Measurements from ENCODE around the gene CCDC85B. TPM values are rescaled to one million over a fixed set of nuclear protein-coding genes. Genes with fewer than 3 reads are reported as not detected.

CCDC85B gene
- total RNA-seq, 2 experiments from 2014 or later = 68.8 to 72.4 TPM

DNA sequence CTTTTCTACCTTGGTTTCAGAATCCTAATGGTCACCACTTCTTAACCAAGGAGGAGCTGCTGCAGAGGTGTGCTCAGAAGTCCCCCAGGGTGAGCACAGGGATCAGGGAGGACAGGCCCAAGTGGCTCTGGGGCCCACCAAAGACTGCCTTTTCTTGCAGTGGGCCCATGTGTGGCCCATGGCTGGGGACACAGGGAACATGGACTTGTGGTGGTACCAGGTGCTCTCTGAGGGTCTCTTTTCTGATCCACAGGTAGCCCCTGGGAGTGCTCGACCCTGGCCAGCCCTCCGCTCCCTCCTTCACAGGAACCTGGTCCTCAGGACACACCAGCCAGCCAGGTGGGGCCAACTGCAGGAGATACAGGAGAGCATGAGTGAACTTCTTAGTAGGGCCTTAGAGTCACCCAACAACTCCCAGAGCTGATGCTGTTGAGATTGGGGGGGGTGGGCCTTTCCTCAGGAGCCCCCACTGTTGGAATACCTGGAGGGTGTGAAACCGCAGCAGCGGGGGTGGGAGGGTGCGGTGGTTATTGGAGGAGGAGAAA lies 28.2 kb upstream of the CCDC85B start:
- H3K36me3 Mint-ChIP-seq (ENCODE audit: low read depth) = peaks cover 43% of the 10 kb centered on the region
- peak overlapping the region; percentile 51 for H3K27ac Mint-ChIP-seq
- ATAC-seq = no peak
- DNase-seq = no peak
- ChIA-PET POLR2A (interaction anchor here (13.4 to 29.8 kb wide), 2 partner anchors 7 to 27 kb away, joined by 182 to 560 read pairs; partner anchors contain the start of genes CCDC85B, CTSW, EFEMP2 and FIBP), CTCF (interaction anchor here (1.4 to 12.3 kb wide), 5 partner anchors 9 to 82 kb away, joined by 4 to 283 read pairs (median 14); partner anchors contain the start of genes AP5B1, CCDC85B, CTSW and FIBP)
- H3K27me3 Mint-ChIP-seq = no peaks in the 10 kb centered on the region
- intact Hi-C loops (cut with micrococcal nuclease) = no loop called here
- H3K9me3 Mint-ChIP-seq = no peaks in the 10 kb centered on the region
- TF ChIP-seq, protein P1, sequence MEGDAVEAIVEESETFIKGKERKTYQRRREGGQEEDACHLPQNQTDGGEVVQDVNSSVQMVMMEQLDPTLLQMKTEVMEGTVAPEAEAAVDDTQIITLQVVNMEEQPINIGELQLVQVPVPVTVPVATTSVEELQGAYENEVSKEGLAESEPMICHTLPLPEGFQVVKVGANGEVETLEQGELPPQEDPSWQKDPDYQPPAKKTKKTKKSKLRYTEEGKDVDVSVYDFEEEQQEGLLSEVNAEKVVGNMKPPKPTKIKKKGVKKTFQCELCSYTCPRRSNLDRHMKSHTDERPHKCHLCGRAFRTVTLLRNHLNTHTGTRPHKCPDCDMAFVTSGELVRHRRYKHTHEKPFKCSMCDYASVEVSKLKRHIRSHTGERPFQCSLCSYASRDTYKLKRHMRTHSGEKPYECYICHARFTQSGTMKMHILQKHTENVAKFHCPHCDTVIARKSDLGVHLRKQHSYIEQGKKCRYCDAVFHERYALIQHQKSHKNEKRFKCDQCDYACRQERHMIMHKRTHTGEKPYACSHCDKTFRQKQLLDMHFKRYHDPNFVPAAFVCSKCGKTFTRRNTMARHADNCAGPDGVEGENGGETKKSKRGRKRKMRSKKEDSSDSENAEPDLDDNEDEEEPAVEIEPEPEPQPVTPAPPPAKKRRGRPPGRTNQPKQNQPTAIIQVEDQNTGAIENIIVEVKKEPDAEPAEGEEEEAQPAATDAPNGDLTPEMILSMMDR (IDR thresholded peaks at IDR 0.05) = no peak
- peaks cover 14% of the 10 kb centered on the region for H3K4me1 Mint-ChIP-seq (ENCODE audit: low read depth)
- H3K4me3 Mint-ChIP-seq = peak overlapping the region; percentile 90

DNA sequence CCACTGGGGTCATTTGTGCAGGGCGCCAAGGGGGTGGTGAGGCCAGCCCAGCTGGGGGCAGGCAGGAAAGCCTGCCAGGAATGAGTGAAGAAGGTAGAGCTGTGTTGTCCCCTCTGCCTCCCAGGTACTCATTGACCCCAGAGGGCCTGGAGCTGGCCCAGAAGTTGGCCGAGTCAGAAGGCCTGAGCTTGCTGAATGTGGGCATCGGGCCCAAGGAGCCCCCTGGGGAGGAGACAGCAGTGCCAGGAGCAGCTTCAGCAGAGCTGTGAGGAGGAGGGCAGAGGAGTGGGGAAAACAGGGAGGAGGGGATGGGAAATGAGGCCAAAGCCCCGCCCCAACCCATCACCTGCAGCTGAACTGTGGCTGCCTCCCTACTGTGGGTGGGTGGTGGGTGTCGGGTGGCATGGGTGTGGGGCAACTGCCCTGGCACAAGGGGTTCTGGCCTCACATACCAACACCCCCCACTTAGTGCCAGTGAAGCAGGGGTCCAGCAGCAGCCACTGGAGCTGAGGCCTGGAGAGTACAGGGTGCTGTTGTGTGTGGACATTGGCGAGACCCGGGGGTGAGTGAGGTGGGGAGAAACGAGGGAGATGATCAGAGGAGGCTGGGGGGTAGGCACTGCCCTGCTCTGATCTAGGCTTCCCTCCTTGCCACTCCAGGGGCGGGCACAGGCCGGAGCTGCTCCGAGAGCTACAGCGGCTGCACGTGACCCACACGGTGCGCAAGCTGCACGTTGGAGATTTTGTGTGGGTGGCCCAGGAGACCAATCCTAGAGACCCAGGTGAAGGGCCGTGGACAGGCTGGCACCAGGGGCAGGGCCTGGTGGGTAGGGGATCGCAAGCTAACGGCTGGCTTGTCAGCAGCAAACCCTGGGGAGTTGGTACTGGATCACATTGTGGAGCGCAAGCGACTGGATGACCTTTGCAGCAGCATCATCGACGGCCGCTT lies 27.3 kb upstream of the CCDC85B start:
- CTCF ChIA-PET = interaction anchor here (1.4 to 12.3 kb wide), 2 partner anchors 8 to 25 kb away, joined by 6 to 283 read pairs; partner anchors contain the start of genes CCDC85B and FIBP
- peak overlapping the region; percentile 51 for H3K27ac Mint-ChIP-seq
- DNase-seq (no peak), ATAC-seq (no peak)
- H3K27me3 Mint-ChIP-seq = no peaks in the 10 kb centered on the region
- H3K36me3 Mint-ChIP-seq (ENCODE audit: low read depth) = peaks cover 44% of the 10 kb centered on the region
- TF ChIP-seq, protein P1 (IDR thresholded peaks at IDR 0.05) = no peak
- peak overlapping the region; percentile 90 for H3K4me3 Mint-ChIP-seq
- intact Hi-C loops (cut with micrococcal nuclease) = no loop called here
- POLR2A ChIA-PET = interaction anchor here (0.7 to 29.8 kb wide), 5 partner anchors 6 to 248 kb away, joined by 3 to 560 read pairs (median 3); partner anchors contain the start of genes CCDC85B, CTSW, EFEMP2 and FIBP
- peaks cover 16% of the 10 kb centered on the region for H3K4me1 Mint-ChIP-seq (ENCODE audit: low read depth)
- H3K9me3 Mint-ChIP-seq = no peaks in the 10 kb centered on the region

DNA sequence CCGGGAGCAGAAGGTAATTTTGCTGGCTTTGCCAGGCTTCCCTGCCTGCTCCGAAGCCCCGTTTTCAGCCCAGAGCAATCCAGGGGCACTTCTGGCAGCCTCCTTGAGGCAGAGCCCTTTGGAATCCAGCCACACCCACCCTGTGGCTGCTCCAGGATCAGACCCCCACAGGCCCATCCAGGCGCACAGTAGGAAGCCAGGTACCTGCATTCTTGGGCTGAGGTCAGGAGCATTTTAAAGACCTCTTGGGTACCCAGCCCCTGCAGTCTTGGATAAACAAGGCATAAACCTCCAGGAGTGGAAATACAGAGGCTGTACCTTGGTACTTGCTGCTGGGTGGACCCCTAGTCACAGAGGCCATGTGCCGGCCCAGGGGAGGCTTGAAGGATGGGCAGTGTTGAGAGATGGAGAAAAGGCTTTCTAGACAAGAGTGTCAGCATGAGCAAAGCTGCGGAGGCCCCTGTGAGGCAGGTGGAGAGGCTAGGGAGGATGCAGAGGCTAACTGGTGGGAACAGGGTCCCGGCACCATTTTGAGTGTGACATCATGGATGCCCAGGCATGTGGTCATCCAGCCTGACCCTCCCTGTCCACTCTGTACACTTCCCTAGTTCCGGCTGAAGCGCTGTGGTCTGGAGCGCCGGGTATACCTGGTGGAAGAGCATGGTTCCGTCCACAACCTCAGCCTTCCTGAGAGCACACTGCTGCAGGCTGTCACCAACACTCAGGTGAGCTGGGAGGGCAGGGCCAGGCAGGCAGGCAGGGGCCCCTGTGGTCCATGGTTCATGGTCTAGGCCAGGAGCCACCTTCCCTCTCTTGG lies 26.4 kb upstream of the CCDC85B start:
- intact Hi-C loops (cut with micrococcal nuclease) = no loop called here
- Mint-ChIP-seq H3K4me1 (ENCODE audit: low read depth) (peaks cover 16% of the 10 kb centered on the region), H3K4me3 (no peak overlapping the region), H3K27ac (no peak overlapping the region), H3K9me3 (no peaks in the 10 kb centered on the region), H3K36me3 (ENCODE audit: low read depth) (peaks cover 44% of the 10 kb centered on the region), H3K27me3 (no peaks in the 10 kb centered on the region)
- CTCF ChIA-PET = interaction anchor here (12.3 kb wide), 1 partner anchor 24 kb away, joined by 283 read pairs; the partner anchor contains the start of genes CCDC85B and FIBP
- TF ChIP-seq, protein P1 (IDR thresholded peaks at IDR 0.05) = no peak
- DNase-seq (peak; percentile 2), ATAC-seq (no peak)
- POLR2A ChIA-PET = interaction anchor here (1.3 to 29.8 kb wide), 4 partner anchors 5 to 249 kb away, joined by 3 to 560 read pairs (median 182); partner anchors contain the start of genes CCDC85B, CFL1, CTSW and EFEMP2

DNA sequence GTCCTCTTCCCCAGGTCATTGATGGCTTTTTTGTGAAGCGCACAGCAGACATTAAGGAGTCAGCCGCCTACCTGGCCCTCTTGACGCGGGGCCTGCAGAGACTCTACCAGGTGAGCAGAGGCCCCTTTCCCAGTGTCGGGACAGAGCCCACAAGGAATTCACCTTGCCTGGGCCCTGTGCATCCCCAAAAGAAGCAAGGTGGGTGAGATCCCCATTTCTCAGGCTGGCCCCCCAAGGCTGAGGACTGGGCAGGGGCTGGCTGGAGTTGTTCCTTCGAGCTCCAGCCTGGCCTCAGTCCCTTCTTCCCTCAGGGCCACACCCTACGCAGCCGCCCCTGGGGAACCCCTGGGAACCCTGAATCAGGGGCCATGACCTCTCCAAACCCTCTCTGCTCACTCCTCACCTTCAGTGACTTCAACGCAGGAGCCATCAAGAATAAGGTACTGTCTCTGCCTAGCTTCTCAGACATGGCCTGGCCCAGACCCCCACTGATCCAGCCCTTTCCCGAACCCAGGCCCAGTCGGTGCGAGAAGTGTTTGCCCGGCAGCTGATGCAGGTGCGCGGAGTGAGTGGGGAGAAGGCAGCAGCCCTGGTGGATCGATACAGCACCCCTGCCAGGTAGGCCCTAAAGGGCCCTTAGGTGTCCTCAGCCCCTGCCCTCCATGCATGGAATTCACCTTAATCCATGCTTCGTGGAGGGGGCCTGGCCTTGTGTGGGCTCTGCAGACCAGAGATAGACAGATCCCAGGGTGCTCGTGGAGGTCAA lies 25.6 kb upstream of the CCDC85B start:
- Mint-ChIP-seq H3K4me1 (ENCODE audit: low read depth) (peaks cover 19% of the 10 kb centered on the region), H3K27me3 (no peaks in the 10 kb centered on the region), H3K36me3 (ENCODE audit: low read depth) (peaks cover 44% of the 10 kb centered on the region), H3K9me3 (no peaks in the 10 kb centered on the region), H3K4me3 (no peak overlapping the region), H3K27ac (no peak overlapping the region)
- POLR2A ChIA-PET = interaction anchor here (1.2 to 29.8 kb wide), 3 partner anchors 8 to 32 kb away, joined by 3 to 560 read pairs (median 182); partner anchors contain the start of genes CCDC85B, CFL1, CTSW and FIBP
- intact Hi-C loops (cut with micrococcal nuclease) = no loop called here
- DNase-seq = no peak
- CTCF ChIA-PET = interaction anchor here (12.3 kb wide), 1 partner anchor 23 kb away, joined by 283 read pairs; the partner anchor contains the start of genes CCDC85B and FIBP
- no peak for ATAC-seq
- TF ChIP-seq, protein P1 (IDR thresholded peaks at IDR 0.05) = no peak

Measured in activated CD8-positive, alpha-beta T cell treated with anti-CD3 and anti-CD28 coated beads for 36 hours (primary cell).